GM12873 (cell line): ENCODE measurements around the gene CCDC85C.

Experiments
- TF ChIP-seq, protein P1 (sequence below): IDR thresholded peaks from 2 replicates; pipeline ENCODE4 v1.5.1; 2012; ENCODE audit warnings: low read depth, mild to moderate bottlenecking, moderate library complexity, low read length, control low read depth; ENCODE audit not compliant: insufficient read depth; ENCODE audit errors: missing control alignments

CCDC85C gene

DNA sequence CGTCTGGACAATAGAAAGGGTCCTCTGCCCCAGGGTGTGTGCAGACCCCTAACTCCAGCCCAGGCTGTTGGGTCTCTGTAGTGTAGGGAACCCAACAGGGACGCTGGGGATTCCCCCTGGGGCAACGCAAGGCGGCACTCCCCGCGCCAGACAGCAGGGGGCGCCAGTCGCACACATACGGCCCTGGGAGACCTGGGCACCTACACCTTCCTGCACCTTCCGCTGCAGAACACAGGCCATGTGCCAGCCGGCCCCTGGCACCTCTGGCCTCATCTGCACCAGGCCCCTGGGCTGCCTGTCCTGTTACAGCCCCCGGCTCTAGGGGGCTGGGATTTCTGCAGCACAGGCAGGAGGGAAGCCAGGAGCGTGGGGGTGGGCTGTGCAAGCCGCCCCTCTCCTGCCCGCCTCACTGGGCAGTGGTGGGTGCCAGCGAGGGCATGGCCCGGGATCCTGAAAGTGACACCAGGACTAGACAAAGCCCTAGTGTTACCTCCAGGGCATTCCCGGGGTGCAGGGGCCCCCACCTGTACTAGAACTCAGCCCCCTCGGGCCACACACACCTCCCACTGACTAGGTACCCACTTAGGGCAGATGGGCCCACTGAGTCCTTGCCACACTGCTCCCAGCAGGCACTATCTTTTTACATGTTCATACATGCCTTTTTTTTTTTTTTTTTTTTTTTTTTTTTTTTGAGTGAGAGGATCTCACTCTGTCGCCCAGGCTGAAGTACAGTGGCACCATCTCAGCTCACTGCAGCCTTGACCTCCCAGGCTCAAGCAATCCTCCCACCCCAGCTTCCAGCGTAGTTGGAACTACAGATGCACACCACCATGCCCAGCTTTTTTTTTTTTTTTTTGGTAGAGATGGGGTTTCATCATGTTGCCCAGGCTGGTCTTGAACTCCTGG is 85.3 kb downstream of the CCDC85C start:
- TF ChIP-seq, protein P1, sequence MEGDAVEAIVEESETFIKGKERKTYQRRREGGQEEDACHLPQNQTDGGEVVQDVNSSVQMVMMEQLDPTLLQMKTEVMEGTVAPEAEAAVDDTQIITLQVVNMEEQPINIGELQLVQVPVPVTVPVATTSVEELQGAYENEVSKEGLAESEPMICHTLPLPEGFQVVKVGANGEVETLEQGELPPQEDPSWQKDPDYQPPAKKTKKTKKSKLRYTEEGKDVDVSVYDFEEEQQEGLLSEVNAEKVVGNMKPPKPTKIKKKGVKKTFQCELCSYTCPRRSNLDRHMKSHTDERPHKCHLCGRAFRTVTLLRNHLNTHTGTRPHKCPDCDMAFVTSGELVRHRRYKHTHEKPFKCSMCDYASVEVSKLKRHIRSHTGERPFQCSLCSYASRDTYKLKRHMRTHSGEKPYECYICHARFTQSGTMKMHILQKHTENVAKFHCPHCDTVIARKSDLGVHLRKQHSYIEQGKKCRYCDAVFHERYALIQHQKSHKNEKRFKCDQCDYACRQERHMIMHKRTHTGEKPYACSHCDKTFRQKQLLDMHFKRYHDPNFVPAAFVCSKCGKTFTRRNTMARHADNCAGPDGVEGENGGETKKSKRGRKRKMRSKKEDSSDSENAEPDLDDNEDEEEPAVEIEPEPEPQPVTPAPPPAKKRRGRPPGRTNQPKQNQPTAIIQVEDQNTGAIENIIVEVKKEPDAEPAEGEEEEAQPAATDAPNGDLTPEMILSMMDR, result peak; percentile 97

DNA sequence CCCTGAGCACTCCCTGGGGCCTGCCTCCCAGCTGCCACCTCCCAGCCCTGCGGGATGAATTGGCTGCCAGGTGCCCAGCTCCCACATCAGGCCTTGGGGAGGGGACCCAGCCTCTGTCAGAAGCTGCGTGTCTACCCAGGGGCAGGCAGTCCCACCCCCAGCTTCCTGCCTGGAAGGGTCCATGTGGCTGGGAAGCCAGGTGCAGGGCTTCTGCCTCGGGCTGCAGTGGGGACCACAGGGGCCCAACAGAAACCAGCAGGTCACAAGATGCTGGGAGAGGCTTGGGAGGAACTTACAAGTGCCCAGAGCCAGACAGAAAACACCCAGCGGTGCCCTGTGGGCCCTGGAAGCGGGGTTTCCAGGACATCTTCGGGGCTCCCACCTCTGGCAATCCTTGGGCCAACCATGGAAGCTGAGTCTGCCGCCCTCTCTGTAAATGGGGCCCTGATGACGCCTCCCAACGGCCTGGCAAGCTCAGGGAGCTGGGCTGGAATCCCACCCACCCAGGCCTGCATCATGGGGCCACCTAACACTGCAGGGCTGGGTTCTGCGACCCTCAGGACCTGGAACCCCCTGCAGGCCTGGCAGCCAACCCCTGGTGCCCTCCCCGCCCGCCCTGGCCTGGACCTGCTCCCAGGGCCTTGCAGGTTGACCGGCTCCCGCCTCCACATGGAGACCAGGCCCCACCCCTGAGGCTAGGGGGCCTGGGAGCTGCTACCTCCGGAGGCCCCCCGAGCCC is 86.2 kb downstream of the CCDC85C start:
- TF ChIP-seq, protein P1, result no peak

DNA sequence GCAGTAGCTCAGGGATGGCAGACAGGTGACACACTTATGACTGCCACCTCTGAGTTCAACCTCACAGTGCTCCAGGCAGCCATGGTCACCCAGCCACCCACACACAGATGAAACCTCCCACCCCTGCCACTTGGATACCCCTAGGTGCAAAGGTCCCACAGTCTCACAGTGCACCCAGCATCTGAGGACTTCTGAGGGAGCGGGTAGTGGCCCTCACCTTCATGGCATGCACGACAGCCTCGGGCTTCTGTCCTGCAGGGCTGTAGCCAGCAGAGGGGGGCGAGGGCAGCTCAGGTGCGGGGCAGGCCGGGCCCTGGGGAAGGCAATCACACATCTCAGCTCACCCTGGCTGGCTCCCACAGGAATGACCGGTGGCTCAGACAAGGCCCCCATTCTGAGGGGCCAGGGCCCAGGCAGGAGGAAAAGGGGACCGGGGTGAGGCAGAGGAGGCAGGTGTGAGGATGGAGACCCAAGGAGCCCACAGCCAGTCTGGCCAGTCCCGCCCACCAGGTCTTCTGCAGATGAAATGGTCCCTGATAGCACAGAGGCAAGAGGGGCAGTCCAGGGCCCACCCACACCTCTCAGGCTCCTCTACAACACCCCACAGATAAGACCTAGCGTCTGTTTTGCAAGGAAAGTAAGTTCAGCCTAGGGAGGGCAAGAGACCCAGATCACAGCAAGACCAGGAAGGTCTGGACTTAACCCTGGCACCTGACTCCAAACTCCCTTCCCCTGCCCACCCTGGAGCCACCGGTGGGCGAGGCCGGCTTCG is 87.0 kb downstream of the CCDC85C start:
- TF ChIP-seq, protein P1, result no peak

DNA sequence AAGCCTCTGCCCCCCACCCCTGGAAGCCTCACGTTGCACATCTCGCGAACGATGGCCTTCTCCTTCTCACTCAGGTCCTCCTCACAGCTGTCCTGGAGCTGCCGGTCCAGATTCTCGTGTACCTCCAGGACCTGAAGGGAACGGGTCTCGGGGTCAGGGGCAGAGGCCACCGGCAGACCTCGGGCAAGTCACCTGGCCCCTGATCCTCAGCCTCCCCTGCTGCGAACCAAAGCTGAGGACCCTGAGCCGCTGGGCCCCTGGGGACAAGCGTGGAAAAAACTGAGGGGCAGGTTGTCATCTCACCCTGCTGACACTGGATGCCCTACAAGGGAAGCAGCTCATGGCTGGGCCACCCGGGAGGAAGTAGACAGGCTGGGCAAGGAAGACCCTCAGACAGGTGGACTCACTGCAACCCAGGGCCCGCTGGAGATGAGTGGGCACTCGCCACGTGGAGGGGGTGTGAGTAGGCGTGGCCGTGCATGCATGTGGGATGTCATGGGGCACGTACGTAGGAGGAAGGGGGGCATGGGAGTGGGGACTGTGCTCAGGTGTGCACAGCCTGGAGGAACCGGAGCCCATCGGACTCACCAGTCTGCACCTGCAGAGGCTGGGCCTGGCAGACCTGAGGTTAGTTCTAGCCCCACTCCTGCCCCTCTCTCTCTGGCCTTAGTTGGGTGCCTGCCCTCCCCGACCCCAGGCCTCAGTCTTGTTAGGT is 87.7 kb downstream of the CCDC85C start:
- TF ChIP-seq, protein P1, result no peak

DNA sequence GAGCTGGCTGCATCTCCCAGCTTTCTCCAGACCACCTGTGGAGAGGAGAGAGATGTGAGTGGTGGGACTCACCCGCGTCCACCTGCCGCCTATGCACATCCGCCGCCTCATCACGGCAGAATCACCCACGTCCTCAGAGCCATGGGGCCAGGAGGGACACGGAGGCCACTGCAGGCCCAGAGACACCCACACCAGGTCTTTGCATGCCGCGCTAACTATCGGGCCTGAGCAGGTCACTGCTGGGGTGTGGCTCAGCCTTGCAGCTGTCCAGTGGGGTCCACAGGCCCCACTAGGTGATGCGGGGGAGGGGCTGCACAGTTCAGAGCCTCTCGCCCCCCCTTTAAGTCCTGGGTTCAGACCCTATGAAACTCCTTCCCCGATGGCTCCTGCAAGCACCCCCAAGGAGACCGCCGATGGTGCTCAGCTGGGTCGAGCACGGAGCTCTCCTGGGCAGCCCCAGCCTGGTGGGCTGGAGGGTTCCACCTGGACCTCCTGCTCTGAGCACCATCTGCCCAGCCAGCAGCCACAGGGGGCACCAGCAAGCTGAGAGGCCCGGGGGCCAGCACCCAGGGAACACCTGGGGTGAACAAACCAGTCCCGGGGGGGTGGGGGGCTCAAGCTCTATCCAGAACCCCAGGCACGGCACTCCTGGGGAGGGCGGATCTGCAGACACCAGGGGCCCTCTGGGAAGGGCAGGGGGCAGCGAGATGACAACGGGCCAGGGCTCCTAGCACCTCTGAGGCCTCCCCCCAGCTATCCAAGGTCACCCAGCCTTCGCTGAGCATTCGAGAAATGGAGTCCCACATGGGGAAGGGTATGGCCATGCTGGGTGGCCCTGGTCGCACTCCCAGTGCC is 88.5 kb downstream of the CCDC85C start:
- TF ChIP-seq, protein P1, result no peak

DNA sequence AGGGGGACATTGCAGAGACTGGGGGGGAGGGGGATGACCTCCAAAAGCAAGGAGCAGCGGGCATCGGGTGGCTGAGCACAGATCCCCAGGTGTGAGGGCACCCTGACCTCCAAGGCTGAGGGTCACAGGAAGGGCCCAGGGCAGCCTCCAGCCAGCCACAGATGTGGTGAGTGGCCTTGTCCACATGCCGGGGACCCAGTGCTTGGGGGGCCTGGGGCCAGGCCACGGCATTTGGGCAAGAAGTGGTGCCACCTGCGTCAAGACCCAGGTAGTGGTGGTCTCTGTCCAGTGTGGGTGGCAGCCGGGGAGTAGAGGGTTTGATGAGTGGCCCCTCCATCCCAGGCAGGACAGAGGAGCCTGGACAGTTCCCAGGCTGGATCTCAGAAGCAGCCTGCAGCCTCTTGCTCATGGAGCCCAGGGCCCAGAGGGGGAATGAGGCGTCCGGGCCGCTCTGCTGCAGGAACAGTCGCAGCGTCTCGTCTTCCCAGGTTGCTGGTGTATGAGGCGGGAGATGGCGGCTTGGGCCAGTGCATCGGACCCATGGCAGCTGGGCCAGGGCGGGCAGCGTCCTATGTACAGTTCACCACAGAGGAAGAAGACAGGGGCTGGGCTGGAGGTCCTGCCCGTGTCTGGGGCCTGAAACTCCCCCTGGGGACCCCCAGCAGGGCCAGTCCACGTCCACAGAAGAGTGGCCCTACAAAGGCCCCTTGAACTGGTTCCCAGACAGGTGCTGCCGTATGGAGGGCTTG is 89.3 kb downstream of the CCDC85C start:
- TF ChIP-seq, protein P1, result no peak
